K562 (cell line): ENCODE data around the gene SSH3. TPM values are rescaled to one million over a fixed set of nuclear protein-coding genes. Genes with fewer than 3 reads are reported as not detected.

Experiments
- ARID3A ChIP-seq: IDR thresholded peaks from 2 replicates; pipeline ENCODE4 v1.6.1; 2012; ENCODE audit warnings: low read depth, low read length, improper control_type of control experiment, borderline replicate concordance
- NCOA4 ChIP-seq: fragments of 450-650 bp; IDR thresholded peaks from 2 replicates; pipeline ENCODE4 v1.6.1; 2018; ENCODE audit warnings: mild to moderate bottlenecking; ENCODE audit not compliant: partially characterized antibody
- NKRF ChIP-seq: fragments of 450-650 bp; IDR thresholded peaks from 2 replicates; pipeline ENCODE4 v1.6.1; 2016; ENCODE audit warnings: borderline replicate concordance
- RBBP5 ChIP-seq: fragments of 200-600 bp; sonication (generic); IDR thresholded peaks from 2 replicates; pipeline ENCODE4 v1.6.1; 2012; ENCODE audit warnings: borderline replicate concordance, mild to moderate bottlenecking, low read length, control low read depth, inconsistent platforms; ENCODE audit not compliant: insufficient read depth, poor library complexity, severe bottlenecking
- ZMIZ1 ChIP-seq, 2 experiments: fragments of 150-350 bp in 1 of 2; IDR thresholded peaks; 2 replicates each; pipeline ENCODE4 v1.6.1; 2012 to 2016; ENCODE audit warnings: low read depth in 2 of 2, low read length in 2 of 2, mild to moderate bottlenecking in 1 of 2, moderate library complexity in 1 of 2
- polyA plus RNA-seq, 8 experiments: library from polyadenylated mRNA; depleted of rRNA in 4 of 8; stranded (reverse) in 5 of 8; unstranded in 3 of 8; fragments of >200 nt; fragmentation: Nextera tagmentation in 2 of 8; fragmentation: Illumina TruSeq in 1 of 8; extraction: Ambion mirVana in 2 of 8; extraction: Trizol in 1 of 8; gene quantifications; 2 replicates each; pipeline versions ENCODE4 v1.2.1 to v1.2.3, GENCODE V29; 2011 to 2014; ENCODE audit warnings: inconsistent platforms in 1 of 8, missing spikeins in 1 of 8
- total RNA-seq, 7 experiments: library from RNA; depleted of rRNA in 6 of 7; stranded (reverse); fragments of >200 nt in 6 of 7; fragmentation: Illumina TruSeq in 2 of 7; extraction: Trizol in 2 of 7; gene quantifications; 2 replicates each; pipeline versions ENCODE4 v1.2.1 to v1.2.3, GENCODE V29; 2011 to 2021; ENCODE audit warnings: low replicate concordance in 1 of 7

SSH3 gene
- total and polyA plus RNA-seq, 9 of the 15 experiments (the other 6 are each of a cell fraction or from before 2014, with no cell fraction given), result 0.07 to 1.0 (median 0.24) TPM; not detected in 3

DNA sequence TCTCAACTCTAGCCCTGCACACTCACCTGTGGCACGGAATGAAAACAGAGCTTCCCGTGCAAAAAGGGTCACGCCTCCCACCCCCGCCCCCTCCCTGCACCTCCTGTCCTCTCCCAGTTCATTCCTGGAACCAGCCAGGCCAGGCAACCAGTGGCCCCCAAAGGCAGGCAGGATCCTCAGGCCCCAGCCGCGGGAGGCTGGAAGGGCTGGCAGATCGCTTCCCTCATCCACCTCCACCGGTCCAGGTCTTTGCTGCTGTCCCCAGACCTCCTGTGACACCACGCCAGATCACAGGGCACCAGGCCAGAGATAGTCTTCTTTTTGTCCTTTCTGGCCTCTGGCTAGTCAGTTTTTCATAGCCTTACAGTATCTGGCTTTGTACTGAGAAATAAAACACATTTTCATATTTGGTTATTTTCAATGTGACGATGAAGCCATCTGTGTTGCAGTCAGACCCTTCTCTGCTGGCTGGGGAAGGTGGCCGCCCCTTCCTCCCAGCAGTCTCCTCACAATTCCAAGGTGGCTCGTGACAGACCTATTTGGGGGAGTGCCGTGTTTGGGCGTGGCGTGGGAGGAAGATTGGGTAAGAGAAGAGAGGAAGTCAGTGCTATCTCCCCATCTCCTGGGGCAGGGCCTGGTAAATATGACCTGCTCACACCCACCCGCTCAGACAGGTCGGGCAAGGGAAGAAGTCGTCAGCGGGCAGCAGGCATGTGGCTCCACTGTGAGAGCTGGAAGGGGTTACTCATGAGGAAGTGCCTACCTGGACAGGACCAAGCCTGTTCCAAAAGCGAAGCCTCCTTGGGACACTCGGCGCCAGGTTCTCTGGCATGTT, 9.1 kb downstream of the SSH3 start (continued):
- TF ChIP-seq NKRF (no peak), NCOA4 (no peak), ZMIZ1 (IDR thresholded peaks at IDR 0.05; ENCODE audit: low read depth in 2 of 2, low read length in 2 of 2) (no peak), ARID3A (no peak), RBBP5 (peak; percentile 12)
